Measurements from ENCODE around the gene NRK.
"Not testable (repeated sequence)": the region's sequence is repeated elsewhere in the genome, so short reads cannot be mapped to it uniquely, and the experiment has no call there.

NRK gene

DNA sequence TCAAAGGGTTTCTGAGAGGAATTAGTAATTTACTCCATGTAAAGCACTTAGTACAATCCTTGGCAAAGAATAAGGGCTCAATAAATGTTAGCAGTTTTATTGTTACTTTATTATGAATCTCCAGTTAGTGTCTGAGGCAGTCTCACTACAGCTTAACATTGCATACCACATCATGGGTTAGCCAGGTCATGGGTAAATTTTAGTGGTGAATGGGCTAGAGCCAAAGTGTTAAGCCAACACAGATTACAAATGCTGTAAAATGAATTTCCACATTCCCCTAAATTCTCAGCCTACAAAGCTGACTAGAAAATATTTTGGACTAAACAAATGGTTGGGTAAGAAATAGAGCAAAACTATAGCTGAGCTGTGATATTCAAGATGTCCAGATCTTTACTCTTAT lies 72.4 kb downstream of the NRK start:
- DNase-seq (ENCODE audit: low spot score): no peak

DNA sequence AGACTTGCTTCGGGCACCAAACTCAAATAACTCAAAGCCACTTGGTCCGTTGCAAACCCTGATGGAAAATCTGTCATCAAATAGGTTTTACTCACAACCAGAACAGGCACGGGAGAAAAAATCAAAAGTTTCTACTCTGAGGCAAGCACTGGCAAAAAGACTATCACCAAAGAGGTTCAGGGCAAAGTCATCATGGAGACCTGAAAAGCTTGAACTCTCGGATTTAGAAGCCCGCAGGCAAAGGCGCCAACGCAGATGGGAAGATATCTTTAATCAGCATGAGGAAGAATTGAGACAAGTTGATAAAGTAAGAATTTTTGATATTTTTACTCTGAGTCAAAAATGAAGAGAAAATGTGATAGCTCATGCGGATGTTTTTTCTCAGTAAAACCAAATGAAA lies 87.2 kb downstream of the NRK start:
- no peak for DNase-seq (ENCODE audit: low spot score)

- no peak for DNase-seq (ENCODE audit: low spot score)
These were observed 88.3 kb downstream of the NRK start for GRCh38 chrX:105910563-105911105.

- DNase-seq (ENCODE audit: low spot score): no peak
These were observed 122.9 kb downstream of the NRK start for GRCh38 chrX:105945266-105945665.

GRCh38 chrX:105969487-105969886 lies 147.1 kb downstream of the NRK start:
- no peak for DNase-seq (ENCODE audit: low spot score)

DNA sequence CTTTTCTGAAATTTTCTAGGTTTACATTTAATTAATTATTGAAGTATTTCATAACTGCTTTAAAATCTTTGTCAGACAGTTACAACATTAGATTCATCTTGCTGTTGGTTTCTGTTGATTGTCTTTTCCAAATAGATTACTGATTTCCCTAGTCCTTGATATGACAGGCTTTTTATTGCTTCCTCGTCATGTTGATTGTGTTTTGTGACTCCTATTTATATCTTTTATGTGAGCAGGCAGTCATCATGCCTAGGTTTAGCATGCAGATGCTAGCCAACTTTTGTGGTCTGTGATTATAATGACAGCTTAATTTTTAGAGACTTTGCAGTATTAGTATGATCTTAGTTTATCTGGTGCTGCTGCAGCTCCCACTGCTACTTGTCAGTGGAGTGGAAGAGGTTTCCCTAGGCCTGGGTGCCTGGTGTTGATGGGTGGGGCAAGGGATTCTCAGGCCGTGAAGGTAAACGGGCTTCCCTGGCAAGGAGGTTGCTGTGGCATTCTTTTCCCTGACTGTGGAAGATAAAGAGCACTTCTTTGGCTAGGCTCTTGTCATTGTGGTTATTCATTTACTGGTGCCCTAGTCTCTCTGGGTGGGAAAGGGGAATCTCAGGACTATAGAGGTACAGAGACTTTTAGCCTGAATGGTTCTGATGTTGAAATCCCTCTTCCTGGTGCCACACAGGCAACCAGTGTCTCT lies 150.5 kb downstream of the NRK start:
- DNase-seq (ENCODE audit: low spot score): no peak

DNA sequence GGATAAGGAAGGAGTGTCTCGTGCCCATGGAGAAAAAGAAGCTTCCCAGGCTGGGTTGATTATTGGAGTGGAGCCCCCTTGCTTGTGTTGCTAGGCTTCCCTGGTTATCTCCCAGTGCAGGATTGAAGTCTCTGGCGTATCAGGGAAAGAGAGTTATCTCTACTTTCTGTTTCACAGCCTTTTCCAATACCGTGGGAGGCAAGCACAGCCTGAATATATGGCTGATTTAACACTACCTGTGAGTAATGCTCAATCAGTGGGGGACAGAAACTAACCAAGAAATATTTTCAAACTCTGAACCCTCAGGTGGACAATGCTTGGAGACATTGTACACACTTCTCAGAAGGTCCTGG lies 151.0 kb downstream of the NRK start:
- no peak for DNase-seq (ENCODE audit: low spot score)

DNA sequence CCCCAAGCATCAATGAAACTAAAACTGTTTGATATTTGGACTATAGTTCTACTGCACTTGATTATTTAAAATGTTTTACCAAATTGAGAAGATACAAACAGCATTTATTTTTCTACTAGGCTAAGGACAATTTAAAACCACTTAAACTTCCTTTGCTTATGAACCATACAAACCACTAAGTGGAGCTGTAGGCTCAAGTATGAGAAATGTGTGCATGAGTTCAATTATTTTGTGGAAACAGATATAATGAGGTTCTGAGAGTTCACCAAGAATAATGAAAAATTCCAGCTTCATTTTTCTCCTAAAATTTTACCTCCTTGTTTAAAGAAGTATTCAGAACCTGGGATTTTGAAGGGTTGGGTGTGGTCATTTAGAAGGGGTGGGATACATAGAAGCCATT lies 153.0 kb downstream of the NRK start:
- DNase-seq (ENCODE audit: low spot score): peak; percentile 39

- DNase-seq (ENCODE audit: low spot score): no peak
These were observed 159.6 kb downstream of the NRK start for GRCh38 chrX:105981772-105982485.

DNA sequence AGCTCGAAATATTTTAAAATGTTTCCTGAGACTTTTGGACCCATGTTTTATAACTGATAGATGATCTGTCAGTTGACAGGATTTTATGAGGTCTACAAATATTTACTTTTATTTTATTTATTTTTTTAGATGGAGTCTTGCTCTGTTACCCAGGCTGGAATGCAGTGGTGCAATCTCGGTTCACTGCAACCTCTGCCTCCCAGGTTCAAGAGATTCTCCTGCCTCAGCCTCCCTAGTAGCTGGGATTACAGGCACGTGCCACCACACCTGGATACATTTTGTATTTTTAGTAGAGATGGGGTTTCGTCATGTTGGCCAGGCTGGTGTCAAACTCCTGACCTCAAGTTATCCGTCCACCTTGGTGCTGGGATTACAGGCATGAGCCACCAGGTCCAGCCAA lies 166.1 kb downstream of the NRK start:
- not testable (repeated sequence) for DNase-seq (ENCODE audit: low spot score)

- DNase-seq (ENCODE audit: low spot score): no peak
These were observed 177.0 kb downstream of the NRK start for GRCh38 chrX:105999294-105999693.

DNA sequence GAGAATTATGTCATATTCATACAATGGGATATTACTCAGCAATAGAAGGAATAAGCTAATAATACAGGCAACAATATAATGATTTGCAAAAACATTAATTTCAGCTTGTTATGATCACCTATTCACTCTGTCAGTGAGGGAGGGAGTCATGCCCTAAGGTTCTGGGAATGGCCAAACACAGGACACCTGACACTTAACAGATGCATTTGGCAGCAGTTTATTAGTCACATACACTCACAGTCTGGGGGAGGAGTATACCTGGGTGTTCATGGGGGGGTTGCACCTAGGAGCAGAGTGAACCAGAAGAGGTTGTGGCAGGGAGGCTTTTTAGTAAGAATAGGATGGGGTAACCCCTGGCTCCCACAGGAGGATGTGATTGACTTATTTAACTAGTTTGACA lies 177.9 kb downstream of the NRK start:
- no peak for DNase-seq (ENCODE audit: low spot score)

DNA sequence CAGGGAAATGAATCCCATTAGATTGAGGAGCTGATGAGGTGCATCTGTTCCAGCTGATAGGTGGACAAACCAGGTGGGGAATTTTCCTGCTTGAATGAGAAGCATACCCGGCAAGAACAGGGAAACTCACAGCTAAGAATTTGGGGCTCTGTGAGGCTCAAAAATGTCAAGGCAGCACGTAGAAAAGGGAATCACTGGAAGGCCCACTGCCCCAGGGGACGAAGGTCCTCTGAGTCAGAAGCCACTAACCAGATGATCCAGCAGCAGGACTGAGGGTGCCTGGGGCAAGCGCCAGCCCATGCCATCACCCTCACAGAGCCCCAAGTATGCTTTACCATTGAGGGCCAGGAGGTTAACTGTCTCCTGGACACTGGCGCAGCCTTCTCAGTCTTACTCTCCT lies 178.3 kb downstream of the NRK start:
- not testable (repeated sequence) for DNase-seq (ENCODE audit: low spot score)

DNA sequence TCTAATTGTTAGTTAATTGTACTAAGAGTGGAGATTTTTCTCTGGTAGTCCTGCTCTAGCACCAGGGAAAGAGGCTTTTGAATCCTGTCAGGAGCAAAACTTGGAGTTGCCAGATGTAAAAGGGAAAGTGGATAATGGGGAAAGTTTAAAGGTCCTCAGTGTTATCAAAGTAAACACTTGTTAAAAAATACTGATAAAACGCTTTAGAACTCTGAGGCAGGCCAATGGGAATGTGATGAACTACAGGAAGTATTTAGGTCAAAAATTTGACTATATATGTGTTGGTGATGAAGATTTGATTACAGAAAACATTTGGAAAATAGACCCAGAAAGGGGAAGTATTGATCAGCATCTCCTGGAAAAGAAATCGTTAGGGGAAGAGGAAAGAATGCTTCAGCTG lies 183.3 kb downstream of the NRK start:
- DNase-seq (ENCODE audit: low spot score): no peak

DNA sequence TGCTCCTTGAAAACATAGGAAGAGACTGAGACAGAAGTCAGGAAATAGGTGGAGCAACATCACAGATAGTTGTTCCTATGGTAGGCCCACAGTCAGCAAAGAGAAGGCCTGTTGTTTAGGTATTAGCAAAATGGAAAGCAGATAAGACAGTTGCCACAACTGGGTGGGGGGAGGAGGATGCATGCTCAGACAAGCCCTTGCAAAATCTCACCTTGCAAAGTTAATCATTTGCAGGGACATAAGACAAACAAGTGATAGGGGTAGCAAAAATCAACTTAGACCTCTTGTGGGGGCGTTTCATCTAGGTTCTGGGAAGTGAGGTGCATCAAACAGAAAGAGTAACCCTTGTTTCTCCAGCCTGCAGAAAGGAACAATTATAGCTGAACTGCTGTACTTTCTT lies 185.5 kb downstream of the NRK start:
- DNase-seq (ENCODE audit: low spot score): no peak

Data from Ammon's horn (tissue), 1 donor.